Right hindlimb (tissue), 1 donor: Measurements from ENCODE around the gene TMEM267.
"Not testable (repeated sequence)": the region's sequence is repeated elsewhere in the genome, so short reads cannot be mapped to it uniquely, and the experiment has no call there.

ENCODE experiments used
- DNase-seq: peaks from one replicate; pipeline ENCODE4 v3.0.0-alpha.2; 2018

The TMEM267 gene, protein sequence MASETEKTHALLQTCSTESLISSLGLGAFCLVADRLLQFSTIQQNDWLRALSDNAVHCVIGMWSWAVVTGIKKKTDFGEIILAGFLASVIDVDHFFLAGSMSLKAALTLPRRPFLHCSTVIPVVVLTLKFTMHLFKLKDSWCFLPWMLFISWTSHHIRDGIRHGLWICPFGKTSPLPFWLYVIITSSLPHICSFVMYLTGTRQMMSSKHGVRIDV

DNA sequence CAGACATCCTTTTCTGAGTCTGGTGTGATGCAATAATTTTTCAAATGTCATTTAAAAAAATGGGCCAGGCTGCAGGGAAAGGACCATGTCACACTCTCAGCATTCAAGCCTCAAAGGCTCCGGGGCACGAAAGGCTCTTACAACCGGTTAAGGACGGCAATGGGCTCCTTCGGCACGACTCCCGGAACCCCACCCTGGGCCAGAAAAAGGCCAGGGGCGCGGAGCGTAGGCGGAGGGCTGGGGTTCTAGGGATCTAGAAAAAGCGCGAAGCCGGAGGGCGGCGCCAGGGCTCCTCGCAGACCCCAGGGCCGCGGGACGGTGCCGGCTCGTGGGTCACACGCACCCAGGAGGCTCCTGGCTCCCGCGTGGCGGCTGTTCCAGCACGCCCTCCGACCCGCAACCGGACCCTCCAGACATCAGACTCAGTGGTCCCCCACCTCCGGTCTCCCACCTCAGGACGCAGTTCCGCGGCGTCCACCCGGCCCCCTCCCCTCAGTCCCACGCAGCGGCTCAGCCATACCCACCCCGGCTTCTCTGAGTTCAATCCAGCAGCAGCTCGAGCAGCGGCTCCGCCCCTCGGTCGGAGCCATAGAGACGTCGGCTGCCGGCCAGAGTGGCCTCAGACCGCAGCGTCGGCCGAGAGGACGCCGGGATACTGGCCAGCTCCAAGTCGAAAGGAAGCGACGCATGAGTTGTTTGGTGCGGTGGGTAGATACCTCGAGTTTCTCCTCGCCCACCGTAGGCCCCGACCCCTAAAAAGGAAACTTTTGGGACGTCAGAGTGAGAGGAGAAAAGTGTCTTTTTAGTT, at the start of gene TMEM267:
TSS of gene TMEM267 (minus strand) at position 568 of the 808 bp plus-strand sequence. CDS start 29,896 bp downstream, outside the sequence.
- peak; percentile 96 for DNase-seq

DNA sequence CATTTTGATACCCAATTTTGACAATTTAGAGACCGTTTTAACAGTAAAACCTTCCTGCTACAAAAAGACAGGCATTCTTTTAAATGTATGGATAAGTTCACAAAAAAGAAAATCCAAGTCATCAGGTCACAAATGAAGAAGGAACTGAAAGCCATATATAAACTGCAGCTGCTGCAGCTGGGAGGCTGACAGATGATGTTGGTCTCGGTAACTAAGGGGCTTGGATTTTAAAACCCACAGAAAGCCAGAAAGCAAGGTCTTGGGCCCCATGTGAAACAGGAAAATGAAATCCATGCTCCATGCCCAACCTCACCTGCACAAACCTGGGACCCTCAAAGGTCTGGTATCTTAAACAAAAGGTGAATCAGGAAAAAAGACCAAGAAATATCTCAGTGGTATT, 47.0 kb upstream of the TMEM267 start:
- DNase-seq = no peak

DNA sequence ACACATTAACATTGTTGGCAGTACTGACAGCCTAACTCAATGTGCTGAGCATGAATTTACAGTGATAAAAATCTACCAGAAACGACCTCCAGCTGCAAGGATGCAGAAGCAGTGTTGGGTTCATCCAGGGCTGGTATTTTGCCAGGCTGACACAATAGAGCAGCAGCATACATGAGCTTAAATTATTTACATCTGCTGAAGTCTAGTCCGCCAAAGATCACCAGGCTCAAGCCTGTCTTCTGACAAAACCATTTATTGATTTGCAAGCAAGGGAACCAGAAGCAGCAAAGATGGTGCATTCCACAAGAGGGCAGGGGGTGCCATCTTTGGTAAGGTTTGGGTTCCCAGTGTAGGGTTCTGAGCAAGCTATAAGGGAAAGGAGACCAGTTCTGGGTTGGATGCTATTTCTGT, 40.0 kb upstream of the TMEM267 start:
- no peak for DNase-seq

DNA sequence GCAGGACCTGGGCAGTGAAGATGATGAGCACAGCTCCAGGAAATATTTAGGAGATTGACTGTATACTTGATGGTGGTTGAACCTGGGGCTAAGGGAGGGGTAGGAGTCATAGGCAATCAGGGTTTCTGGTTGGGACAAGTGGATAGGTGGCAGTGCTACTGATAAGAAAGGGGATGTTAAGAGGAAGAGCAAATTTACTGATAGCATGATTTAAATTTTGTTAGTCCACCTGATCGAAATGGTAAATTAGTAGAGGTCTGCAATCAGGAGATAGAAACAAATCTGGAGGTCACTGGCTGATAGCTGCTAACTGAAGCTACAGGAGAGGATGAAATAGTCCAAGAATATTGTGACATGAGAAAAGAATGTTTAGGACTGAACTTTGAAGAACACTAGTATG, 37.0 kb upstream of the TMEM267 start:
- no peak for DNase-seq

DNA sequence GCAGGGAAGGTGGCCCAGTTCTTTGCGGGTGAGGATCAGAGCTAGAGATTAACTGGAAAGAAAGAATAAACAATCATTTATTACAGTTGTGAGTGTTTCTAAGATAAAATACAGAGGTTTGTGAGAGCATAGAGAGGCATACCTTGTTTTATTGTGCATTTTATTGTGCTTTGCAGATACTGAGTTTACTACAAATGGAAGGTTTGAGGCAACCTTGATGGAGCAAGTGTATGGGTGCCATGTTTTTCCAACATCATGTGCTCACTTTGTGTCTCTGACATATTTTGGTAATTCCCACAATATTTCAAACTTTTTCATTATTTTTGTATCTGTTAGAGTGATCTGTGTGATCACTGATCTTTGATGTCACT, 32.0 kb upstream of the TMEM267 start:
- no peak for DNase-seq

DNA sequence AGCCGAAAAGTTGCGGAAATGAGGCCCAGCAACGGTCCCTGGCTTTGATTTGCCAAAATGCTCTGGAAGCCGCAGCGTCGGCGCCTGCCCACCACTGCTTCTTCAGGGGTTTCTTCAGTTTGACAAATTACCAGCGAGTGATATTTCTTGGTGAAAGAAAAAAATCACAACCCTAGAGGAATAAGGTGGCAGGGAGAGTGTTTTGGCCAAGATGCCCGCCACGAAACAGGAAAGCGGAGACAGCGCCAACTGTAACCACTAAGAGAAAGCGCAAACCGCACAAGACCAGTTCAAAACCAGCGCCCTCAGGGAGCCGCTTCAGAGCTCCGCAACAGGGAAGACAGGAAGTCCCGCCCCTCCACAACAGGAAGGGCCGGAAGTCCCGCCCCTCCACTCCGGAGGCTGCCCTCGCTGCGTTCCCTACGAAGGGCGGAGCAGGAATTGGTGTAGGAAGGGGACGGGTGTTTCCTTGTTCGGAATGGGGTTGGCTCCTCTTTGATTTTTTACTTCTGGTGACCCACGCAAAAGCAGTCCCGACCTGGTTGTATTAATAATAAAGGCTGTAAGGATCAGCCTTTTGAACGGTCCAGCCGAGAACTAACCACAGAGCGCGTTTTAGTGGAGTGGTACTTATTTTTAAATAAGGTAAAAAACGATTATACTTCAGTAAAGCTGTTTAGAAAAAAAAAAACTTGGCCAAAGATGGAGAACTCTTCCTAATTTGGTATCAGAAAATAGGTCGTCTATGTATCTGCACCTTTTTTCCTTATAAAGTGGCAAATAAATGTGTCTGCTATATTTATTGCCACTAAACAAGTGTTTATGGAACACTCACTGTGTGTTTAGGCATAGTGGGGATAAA, 31.4 kb upstream of the TMEM267 start, which contains the start of gene C5orf34:
TSS of gene C5orf34 (minus strand) at position 333 of the 862 bp plus-strand sequence. CDS start 5,809 bp downstream, outside the sequence.
- DNase-seq = peak; percentile 98

DNA sequence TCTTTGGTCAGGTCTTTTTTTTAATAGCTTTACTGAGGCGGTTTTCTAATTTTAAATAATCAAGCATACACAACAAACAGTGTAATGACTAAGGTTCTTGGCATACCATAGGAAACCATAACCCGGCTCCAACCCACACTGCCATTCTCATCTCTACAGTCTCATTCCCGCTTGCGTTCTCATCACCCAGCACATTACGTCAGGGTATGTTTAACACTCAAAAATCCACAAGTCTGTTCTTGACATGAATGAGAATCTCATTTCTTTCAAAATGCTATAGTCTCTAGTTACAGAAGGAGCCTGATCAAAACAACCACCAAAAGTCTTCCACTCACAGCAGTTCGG, 30.8 kb upstream of the TMEM267 start:
- no peak for DNase-seq

DNA sequence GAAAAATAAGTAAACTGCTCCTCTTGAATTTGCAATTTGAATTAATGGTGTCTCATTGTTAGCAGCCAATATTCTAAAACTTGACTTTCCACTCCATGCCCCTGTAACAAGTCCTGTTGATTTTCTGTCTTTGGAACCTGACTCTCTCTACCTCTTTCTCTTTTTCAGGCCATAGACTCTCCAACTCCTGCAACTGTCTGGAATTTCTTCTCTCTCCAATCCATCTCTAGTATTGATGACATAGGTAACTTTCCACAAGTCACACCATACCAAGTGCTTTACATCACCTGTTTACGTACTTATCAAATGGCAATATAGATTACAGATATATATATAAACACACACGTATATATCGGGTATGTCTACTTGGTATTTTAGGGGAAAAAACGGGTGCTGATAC, 30.4 kb upstream of the TMEM267 start:
- no peak for DNase-seq

DNA sequence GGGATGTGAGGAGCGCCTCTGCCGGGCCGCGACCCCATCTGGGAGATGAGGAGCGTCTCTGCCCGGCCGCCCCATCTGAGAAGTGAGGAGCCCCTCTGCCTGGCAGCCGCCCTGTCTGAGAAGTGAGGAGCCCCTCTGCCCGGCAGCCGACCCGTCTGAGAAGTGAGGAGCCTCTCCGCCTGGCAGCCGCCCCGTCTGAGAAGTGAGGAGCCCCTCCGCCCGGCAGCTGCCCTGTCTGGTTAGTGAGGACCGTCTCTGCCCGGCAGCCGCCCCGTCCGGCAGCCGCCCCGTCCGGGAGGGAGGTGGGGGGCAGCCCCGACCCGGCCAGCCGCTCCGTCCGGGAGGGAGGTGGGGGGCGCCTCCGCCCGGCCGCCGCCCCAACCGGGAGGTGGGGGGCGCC, 27.4 kb upstream of the TMEM267 start:
- DNase-seq = not testable (repeated sequence)

DNA sequence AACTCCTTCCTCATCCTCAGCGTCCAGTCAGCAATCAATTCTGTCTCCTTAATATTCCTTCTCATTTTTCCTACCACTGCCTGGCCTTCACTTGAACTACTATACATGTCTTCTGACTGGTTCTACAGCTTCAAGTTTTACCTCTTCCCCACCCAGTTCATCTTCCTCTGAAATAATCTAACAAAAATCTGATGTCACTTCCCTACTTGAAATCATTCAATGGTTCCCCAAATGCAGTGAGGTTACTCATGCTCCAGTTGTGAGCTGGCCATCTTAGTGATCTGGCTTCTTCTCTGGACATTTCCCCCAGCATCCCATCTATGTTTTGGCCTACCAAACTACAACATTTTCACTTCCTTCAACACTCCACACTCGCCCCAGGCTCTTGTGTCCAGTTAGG, 14.9 kb upstream of the TMEM267 start:
- no peak for DNase-seq

DNA sequence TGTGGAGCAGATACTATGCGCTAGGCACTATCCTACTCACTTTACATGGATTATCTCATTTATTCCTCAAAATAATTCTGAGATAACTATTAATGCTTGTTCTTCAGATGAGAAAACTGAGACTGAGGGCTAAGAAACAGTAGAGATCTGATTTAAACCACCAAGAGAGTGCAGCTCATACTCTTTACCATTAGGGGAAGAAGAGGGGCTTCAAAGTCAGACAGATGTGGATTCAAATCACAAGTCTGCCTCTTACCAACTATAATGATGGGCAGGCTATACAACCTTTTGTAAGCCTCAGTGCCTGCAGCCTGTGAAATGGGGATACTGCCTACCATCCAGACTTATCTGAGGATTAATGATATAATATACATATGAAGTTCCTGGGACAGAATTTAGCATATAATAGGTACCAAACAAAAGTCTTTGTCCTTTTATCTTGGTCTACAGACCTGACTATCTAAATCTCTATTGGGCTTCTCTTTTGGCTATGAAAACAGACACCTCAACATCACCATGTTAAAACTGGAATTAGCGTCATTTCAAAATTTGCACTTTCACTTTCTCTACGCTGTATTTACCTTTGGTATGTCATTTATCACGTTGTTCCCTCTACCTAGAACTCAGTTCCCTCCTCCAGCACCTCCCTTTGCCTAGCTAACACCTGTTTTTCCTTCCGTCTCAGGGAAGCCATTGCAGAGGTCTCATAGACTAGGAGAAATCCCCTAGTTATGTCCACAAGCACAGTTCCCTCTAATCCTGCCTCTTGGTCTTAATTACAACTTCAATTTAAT, 13.8 kb upstream of the TMEM267 start:
- DNase-seq = no peak

DNA sequence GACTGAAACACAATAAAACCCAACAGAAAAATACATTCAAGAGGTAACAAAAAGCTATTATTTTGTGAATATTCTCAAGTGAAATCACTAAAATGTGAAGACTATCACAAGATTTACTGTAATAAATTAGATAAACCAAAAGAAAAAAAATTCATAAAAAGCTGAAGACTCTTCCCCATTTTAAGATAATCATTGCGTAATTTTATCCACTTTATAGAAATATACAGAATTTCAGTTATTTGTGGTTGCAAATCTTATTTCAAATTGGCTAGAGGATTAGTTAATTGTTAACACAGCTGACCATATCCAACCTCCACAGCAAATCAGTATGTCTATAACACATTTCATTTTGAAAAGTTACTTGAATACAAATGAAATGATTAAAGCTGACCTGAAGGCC, 7.7 kb upstream of the TMEM267 start:
- no peak for DNase-seq

DNA sequence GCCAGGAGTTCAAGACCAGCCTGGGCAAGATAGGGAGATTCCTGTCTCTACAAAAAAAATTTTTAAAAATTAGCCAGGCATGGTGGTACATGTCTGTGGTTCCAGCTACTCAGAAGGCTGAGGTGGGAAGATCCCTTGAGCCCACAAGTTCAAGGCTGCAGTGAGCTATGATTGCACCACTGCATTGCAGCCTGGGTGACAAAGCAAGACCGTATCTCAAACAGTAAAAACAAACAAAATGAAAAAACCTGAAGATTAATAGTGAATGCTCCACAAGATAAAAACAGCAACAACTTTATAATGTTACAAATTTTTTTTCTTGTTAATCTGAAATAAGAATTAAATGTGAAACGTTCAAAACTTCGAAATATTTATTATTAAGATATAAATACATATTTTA, 2.7 kb upstream of the TMEM267 start:
- no peak for DNase-seq

DNA sequence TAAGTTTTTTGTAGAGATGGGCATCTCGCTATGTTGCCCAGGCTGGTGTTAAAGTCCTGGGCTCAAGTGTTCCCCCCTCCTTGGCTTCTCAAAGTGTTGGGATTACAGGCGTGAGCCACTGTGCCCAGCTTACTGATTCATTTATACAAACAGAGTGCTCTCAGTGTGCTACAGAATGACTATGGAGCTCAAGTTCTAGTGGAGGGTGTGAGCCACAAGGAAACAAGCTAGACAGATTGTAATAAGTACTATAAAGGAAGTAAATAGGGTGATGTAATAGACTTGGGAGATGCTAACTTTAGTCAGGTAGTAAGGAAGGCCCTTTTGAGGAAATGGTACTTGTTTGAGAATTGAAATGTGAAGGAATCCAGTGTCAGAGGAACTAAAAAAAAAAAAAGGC, 1.7 kb upstream of the TMEM267 start:
- no peak for DNase-seq

DNA sequence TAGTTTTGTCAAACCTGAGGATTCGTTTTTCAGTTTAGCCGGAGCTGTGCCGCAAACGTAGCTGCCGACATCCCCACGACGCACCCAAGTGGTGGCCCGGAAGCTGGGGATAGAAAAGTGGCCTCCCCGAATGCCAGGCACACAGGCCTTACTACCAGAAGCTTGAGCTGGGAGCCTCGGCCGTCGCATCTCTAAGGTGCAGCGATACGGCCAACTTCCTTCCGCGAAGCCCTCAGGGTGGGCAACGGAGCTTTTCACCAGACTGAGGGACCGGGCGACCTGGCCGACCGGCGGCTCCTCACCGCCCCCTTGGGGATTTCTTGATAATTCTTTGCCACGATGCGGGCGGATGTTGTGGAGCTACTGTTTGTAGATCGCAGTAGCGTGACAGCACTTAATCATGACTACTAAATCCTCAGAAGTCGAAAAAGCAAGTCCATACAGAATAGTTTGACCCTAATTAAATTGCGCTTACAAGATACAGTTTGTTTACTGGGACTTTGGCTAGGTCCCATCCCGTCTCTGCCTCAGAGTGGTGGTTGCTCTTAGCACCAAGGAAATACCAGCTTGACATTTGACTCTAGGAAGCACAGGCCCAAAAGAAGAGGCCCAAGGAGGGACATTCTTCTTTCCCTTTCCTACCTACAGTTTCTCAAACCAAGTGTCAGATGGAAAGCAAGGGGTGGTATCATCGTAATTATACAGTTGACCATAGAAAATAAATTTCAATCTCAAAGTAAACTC, 613 bp upstream of the TMEM267 start:
- peak; percentile 90 for DNase-seq

DNA sequence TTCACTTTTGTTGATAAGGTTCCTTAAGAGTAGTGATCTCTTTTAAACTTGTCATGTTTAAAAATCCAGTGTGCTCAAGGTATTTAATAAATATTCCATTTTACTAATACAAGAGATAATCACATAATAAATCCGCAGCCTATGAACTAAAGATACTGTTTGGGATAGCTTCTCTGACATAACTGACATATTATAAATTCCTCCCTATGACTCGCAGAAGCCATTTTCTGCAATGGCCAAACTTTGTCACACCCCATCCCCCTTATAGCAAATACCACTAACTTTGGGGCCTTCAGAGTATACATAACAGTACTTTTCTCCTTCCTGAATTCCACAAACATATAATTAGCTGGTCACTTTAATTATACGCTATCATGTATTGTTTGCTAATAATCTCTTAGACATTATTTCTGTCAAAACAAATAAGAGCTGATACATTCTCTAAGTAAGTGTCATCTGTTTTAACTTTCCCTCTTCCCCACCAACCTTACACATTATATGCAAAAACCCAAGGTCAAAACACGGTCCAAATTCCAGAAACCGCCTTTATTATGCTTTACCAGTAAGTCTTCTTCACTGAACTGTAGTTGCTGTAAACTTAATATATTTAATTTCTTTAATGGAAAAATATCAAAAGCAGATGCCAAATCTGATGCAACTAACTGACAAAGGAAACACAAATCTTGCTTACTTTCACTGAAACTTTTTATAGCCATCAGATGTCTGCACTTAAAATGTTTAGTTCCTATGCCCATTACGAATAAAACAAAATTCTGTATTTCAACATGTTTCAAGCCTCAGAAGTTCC, 971 bp downstream of the TMEM267 start:
- DNase-seq = no peak

DNA sequence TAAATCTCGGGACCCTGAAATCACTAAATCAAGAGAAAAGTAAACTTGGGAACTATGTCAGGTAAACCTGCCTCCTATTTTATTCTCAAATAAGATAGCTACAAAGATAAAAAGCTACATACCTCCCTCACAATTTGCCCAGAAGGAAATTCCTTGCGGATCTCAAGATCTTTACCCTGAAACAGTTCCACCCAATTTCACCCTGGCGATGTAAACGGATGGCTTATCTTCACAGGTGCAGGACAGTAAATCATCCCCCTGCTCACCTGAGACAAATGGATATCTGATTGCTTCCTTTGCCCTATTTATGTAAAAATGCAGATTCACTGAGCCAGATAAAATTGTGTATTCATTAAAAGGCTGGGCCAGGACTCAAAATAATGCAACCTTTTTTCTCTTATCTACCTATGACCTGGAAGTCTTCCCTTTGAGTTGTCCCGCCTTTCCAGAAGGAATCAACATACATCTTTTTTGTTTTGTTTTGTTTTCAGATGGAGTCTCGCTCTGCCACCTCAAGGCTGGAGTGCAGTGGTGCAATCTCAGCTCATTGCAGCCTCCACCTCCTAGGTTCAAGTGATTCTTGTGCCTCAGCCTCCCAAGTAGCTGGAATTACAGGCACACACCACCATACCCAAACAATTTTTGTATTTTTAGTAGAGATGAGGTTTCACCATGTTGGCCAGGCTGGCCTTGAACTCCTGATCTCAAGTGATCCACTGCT, 13.8 kb downstream of the TMEM267 start:
- DNase-seq = no peak

DNA sequence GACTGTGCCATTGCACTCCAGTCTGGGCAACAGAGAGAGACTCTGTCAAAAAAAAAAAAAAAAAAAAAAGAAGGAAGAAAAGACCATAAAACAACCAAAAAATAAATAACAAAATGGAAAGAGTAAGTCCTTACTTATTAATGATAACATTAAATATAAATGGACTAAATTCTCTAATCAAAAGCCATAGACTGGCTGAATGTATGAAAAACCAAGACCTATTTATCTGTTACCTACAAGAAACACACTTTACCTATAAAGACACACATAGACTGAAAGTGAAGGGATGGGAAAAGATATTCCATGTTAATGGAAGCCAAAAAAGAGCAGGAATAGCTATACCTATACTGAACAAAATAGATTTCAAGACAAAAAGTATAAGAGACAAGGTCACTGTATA, 16.6 kb downstream of the TMEM267 start:
- no peak for DNase-seq

DNA sequence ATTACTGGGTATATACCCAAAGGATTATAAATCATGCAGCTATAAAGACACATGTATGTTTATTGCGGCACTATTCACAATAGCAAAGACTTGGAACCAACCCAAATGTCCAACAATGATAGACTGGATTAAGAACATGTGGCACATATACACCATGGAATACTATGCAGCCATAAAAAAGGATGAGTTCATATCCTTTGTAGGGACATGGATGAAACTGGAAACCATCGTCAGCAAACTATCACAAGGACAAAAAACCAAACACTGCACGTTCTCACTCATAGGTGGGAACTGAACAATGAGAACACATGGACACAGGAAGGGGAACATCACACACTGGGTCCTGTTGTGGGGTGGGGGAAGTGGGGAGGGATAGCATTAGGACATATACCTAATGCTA, 18.2 kb downstream of the TMEM267 start:
- DNase-seq = not testable (repeated sequence)

DNA sequence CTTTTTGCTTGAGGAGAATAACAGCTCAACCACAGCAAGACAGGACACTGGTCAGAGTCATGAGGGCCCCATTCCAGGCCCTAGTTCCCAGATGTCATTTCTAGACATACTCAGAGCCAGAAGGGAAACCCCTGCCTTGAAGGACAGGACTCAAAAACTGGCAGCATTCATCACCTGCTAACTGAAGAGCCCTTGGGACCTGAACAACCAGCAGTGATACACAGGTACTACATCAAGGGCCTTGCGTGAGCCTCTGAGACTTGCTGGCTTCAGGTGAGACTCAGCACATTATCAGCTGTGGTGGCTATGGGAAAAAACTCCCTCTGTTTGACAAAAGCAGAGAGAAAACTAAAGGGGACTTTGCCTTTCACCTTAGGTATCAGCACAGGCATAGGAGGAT, 22.6 kb downstream of the TMEM267 start:
- DNase-seq = no peak
